Posterior vena cava (tissue), 2 donors: Measurements from ENCODE around the gene HOATZ. TPM values are rescaled to one million over a fixed set of nuclear protein-coding genes. Genes with fewer than 3 reads are reported as not detected.

Experiments
- DNase-seq: peaks from one replicate; pipeline ENCODE4 v3.0.0-alpha.2; 2020; ENCODE audit warnings: low spot score
- intact Hi-C, 2 donors: fragments of 100-400 bp; cut with DNase I; formaldehyde crosslinking; loops; one replicate each; pipeline versions ENCODE4 v1.14.1 to v1.14.2; 2022 to 2023
- long read RNA-seq, 2 donors: library from polyadenylated mRNA; unstranded; transcript quantifications; one replicate each; pipeline ENCODE4 v2.0.0, GENCODE V29; 2020 to 2021
- total RNA-seq, 2 donors: library from RNA; stranded (reverse); fragmentation: NEBNext Ultra II Directional; extraction: Animal tissue kit (Norgen Biotek cat#: 25700); gene quantifications; one replicate each; pipeline ENCODE4 v1.2.1, GENCODE V29; 2021
- donor health status: DM: yes; HTN: yes; CAD: no.
- donor health status: DM: yes; HTN: yes; CAD: no.

HOATZ gene
- total RNA-seq = not detected
- long read RNA-seq, donor 1 = 0 reads
- long read RNA-seq, donor 2 = 0 reads

- intact Hi-C loops = no loop called here
- DNase-seq = no peak
Measured at GRCh38 chr11:111514216-111515031, at the start of gene HOATZ. Gene HOATZ (plus strand): TSS chr11:111514778. CDS start chr11:111514785, 7 bp downstream.

GRCh38 chr11:111465400-111465799 lies 49.2 kb upstream of the HOATZ start:
- DNase-seq = no peak
- intact Hi-C loops = no loop called here

- DNase-seq = no peak
- intact Hi-C loops = no loop called here
Measured at GRCh38 chr11:111466615-111467014, 48.0 kb upstream of the HOATZ start.

GRCh38 chr11:111469200-111469599 lies 45.4 kb upstream of the HOATZ start:
- intact Hi-C loops = no loop called here
- DNase-seq = no peak

GRCh38 chr11:111472228-111472627 lies 42.4 kb upstream of the HOATZ start:
- DNase-seq = no peak
- intact Hi-C loops = loop anchor here in 1 of 2 donors (10.0 kb wide), 1 partner anchor 1863 kb away; no protein-coding TSS in a partner anchor

DNA sequence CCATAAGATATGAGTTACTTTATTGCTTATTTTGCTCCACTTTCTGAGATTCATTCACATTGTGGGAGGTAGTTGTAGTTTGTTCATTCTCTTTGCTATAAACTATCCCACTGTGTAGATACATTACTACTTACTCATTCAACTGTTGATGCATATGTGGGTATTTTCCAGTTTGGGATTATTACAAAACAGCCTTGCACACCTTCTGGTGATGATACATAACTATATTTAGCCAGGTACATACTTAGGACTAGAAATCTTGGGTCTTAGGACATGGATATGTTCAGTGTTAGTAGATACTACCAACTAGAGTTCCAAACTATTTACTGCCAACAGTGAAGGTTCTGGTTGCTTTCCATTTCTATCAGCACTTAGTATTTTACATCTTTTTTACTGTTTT lies 40.1 kb upstream of the HOATZ start:
- intact Hi-C loops = loop anchor here in 1 of 2 donors (10.0 kb wide), 1 partner anchor 1860 kb away; no protein-coding TSS in a partner anchor
- no peak for DNase-seq

- intact Hi-C loops = loop anchor here in 1 of 2 donors (10.0 kb wide), 1 partner anchor 1858 kb away; no protein-coding TSS in a partner anchor
Measured at GRCh38 chr11:111476366-111476765, 38.2 kb upstream of the HOATZ start.

DNA sequence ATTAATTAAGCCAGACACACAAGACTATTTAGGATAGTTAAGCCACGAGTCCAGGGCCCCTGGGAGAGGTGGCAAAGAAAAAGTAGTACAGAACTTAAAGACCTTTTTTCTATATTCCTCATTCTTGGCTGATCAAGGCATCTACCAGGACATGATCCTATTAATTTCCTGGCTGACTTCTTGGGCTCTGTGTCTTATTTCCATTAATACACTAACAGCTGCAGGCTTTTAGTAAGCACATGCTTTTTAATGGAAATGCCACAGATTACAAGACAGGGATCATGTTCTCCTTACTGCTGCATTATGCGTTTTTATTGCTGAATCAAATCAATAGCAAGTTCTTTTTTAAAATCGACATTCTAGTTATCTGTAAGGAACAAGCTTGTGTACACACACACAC lies 37.6 kb upstream of the HOATZ start:
- no peak for DNase-seq
- intact Hi-C loops = loop anchor here in 1 of 2 donors (10.0 kb wide), 1 partner anchor 1858 kb away; no protein-coding TSS in a partner anchor

More at GRCh38 chr11:111476366-111476765, 38.2 kb upstream of the HOATZ start:
- no peak for DNase-seq

GRCh38 chr11:111477898-111478297 lies 36.7 kb upstream of the HOATZ start:
- intact Hi-C loops = loop anchor here in 1 of 2 donors (10.0 kb wide), 1 partner anchor 1857 kb away; no protein-coding TSS in a partner anchor
- DNase-seq = no peak

GRCh38 chr11:111479666-111480065 lies 34.9 kb upstream of the HOATZ start:
- intact Hi-C loops = loop anchor here in 1 of 2 donors (10.0 kb wide), 1 partner anchor 1855 kb away; no protein-coding TSS in a partner anchor
- DNase-seq = no peak

DNA sequence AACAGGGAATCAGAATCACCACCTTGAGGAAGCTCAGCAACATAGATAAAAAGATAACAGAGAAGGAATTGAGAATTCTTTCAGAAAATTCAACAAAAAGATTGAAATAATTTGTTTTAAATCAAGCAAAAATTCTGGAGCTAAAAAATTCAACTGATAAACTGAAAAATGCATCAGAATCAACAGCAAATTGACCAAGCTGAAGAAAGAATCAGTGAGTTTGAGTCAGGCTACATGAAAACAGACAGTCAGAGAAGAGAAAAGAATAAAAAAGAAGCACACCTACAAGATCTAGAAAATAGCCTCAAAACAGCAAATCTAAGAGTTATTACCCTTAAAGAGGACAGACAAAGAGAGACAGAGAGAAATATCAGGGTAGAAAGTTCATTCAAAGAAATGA lies 31.1 kb upstream of the HOATZ start:
- intact Hi-C loops = no loop called here

DNA sequence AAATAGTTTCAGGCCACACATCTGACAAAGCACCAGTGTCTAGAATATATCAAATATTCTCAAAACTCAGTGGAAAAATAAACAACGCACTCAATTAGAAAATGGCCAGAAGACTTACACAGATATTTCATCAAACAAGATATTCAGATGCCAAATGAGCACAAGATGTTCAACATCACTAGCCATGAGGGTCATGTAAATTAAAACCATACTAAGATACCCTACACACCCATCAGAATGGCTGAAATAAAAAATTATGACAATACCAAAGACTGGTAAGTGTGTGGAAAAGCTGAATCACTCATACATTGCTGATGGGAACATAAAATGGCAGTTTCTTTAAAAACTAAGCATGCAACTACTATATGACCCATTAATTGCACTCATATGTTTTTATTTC lies 24.1 kb upstream of the HOATZ start:
- DNase-seq = no peak
- intact Hi-C loops = no loop called here

More for the DNA sequence above, 31.1 kb upstream of the HOATZ start:
- no peak for DNase-seq

- intact Hi-C loops = no loop called here
- no peak for DNase-seq
Measured at GRCh38 chr11:111494040-111494439, 20.5 kb upstream of the HOATZ start.

- DNase-seq = no peak
- intact Hi-C loops = no loop called here
Measured at GRCh38 chr11:111499483-111499882, 15.1 kb upstream of the HOATZ start.

- DNase-seq = no peak
- intact Hi-C loops = no loop called here
Measured at GRCh38 chr11:111500481-111500880, 14.1 kb upstream of the HOATZ start.

GRCh38 chr11:111502611-111503010 lies 12.0 kb upstream of the HOATZ start:
- intact Hi-C loops = no loop called here
- DNase-seq = no peak

DNA sequence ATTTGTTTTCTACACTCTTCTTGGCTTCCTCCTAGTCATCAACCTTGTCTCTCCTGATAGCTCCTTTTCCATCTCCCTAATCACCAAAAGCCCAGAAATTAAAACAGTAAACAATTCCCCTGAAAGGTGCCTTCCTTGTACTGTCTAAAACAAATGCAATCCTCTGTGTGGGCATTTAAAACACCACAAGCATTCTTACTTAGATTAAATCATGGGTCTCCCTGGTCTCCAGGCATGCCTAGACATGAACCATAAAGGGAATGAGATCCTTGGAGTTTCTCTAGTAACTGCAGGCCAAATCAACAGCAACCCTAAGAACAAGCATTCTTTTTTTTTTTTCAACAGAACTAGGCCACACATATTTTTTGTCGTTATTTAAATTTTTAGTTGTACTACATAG lies 4.3 kb upstream of the HOATZ start:
- intact Hi-C loops = no loop called here
- DNase-seq = no peak

DNA sequence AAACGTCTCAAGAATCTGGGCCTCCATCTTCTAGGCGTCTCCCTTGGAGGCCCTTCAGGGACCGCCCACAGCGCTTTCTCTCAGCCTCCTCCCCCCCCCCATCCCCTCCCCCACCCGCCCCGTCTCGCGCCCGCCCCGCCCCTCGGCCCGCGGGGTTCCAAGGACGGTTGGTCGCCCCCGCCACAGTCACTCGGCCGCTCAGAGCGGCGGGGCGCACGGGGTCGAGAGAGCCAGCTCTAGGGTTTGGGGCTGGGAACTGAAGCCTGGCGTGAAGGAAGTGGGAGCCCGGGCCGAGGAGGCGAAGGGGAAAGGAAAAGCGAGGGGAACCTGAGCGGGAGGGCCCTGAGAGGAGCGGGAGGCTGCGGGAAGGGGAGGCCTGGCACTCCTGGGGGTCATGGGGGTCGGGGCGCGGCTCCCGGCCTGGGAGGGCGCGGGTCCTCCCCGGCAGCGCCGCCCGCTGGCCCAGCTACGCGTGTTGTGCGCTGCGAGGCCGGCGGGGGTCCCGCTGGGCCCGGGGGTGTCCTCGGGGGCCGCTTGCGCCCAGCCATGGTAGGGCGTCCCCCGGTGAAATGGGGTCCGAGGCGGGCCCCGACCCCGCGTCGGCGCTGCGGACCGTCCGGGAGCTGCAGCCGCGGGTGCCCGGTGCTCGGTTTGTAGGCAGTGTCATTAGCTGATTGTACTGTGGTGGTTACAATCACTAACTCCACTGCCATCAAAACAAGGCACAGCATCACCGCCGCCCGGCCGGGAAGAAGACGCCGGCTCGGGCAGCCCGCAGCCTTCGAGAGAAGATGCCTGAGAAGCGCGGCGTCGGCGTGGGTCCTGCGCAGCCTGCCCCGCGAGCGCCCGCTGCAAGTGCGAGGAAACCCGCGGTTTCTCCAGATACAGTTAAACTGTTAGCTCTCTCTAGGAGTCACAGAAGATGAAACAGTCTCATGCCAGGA lies 2.0 kb upstream of the HOATZ start, which contains the start of gene BTG4:
BTG4 (minus strand) TSS at position 91 of the 944 bp plus-strand sequence. CDS start 13,610 bp downstream, outside the sequence.
- DNase-seq = no peak
- intact Hi-C loops = no loop called here

DNA sequence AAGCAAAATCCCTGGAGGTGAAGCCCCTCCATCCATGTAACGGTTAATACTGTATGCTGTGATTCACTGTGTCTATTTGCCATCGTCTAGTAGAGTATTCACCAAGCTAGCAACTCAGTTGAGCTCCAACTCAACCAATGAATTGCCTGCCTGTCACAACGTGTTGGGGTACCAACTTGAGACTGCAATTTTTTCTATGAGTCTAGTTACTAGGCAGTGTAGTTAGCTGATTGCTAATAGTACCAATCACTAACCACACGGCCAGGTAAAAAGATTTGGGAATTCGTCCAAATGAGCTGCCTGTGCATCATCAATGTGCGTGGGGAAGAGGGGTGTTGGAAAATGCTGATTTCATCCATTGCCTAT lies 1.4 kb upstream of the HOATZ start:
- no peak for DNase-seq
- intact Hi-C loops = no loop called here

GRCh38 chr11:111515591-111515990 lies 1.0 kb downstream of the HOATZ start:
- DNase-seq = no peak
- intact Hi-C loops = no loop called here
